ENCODE measurements around the gene WFDC10B. TPM values are rescaled to one million over a fixed set of nuclear protein-coding genes. Genes with fewer than 3 reads are reported as not detected.
"Not testable (repeated sequence)": the region's sequence is repeated elsewhere in the genome, so short reads cannot be mapped to it uniquely, and the experiment has no call there.

Gene WFDC10B
- total RNA-seq, 1 donor from 2014 or later = not detected

GRCh38 chr20:45672765-45673164, 32.1 kb downstream of the WFDC10B start:
- intact Hi-C loops (cut with micrococcal nuclease) = no loop called here
- no peaks in the 10 kb centered on the region for H3K36me3 ChIP-seq
- no peak for DNase-seq
- H3K4me3 ChIP-seq = no peak overlapping the region
- no peak overlapping the region for H3K27ac ChIP-seq (replicated peaks)
- H3K4me1 ChIP-seq = no peaks in the 10 kb centered on the region
- peaks cover 38% of the 10 kb centered on the region for H3K9me3 ChIP-seq (replicated peaks)
- peaks cover 8% of the 10 kb centered on the region for H3K27me3 ChIP-seq (ENCODE audit: low read depth)
- no peak for TF ChIP-seq CTCF (IDR thresholded peaks at IDR 0.05; ENCODE audit: borderline replicate concordance)

GRCh38 chr20:45670139-45670538, 34.7 kb downstream of the WFDC10B start, which contains the start of gene WFDC11:
TSS of gene WFDC11 (minus strand) at chr20:45670239. CDS start at chr20:45650600, 19,639 bp downstream.
- peaks cover 16% of the 10 kb centered on the region for H3K9me3 ChIP-seq (replicated peaks)
- TF ChIP-seq CTCF (IDR thresholded peaks at IDR 0.05; ENCODE audit: borderline replicate concordance) = no peak
- H3K27ac ChIP-seq (replicated peaks) = no peak within 1 kb of the TSS
- no peak within 1 kb of the TSS for H3K4me3 ChIP-seq
- H3K4me1 ChIP-seq = no peaks in the 10 kb centered on the region
- no peak for DNase-seq
- H3K27me3 ChIP-seq (ENCODE audit: low read depth) = peaks cover 26% of the 10 kb centered on the region
- H3K36me3 ChIP-seq = no peaks in the 10 kb centered on the region
- intact Hi-C loops (cut with micrococcal nuclease) = no loop called here

- H3K4me3 ChIP-seq; H3K27me3 ChIP-seq (ENCODE audit: low read depth); DNase-seq; H3K36me3 ChIP-seq; H3K4me1 ChIP-seq; intact Hi-C loops (cut with micrococcal nuclease); H3K27ac ChIP-seq (replicated peaks): not testable (repeated sequence)
- H3K9me3 ChIP-seq (replicated peaks) = peaks cover 17% of the 10 kb centered on the region
Observed at GRCh38 chr20:45657038-45657437, 47.8 kb downstream of the WFDC10B start.

GRCh38 chr20:45651726-45652125, 53.1 kb downstream of the WFDC10B start:
- H3K36me3 ChIP-seq; DNase-seq; H3K4me1 ChIP-seq; H3K4me3 ChIP-seq; H3K27ac ChIP-seq (replicated peaks); H3K9me3 ChIP-seq (replicated peaks); intact Hi-C loops (cut with micrococcal nuclease): not testable (repeated sequence)
- peaks cover 15% of the 10 kb centered on the region for H3K27me3 ChIP-seq (ENCODE audit: low read depth)

- no peaks in the 10 kb centered on the region for H3K9me3 ChIP-seq (replicated peaks)
- H3K27me3 ChIP-seq (ENCODE audit: low read depth) = peaks cover 15% of the 10 kb centered on the region
- intact Hi-C loops (cut with micrococcal nuclease) = no loop called here
- no peak overlapping the region for H3K27ac ChIP-seq (replicated peaks)
- TF ChIP-seq CTCF (IDR thresholded peaks at IDR 0.05; ENCODE audit: borderline replicate concordance) = no peak
- DNase-seq = no peak
- H3K36me3 ChIP-seq = no peaks in the 10 kb centered on the region
- H3K4me1 ChIP-seq = no peaks in the 10 kb centered on the region
- no peak overlapping the region for H3K4me3 ChIP-seq
Observed at GRCh38 chr20:45649312-45649863, 55.4 kb downstream of the WFDC10B start.

GRCh38 chr20:45647441-45648050, 57.3 kb downstream of the WFDC10B start:
- H3K27me3 ChIP-seq (ENCODE audit: low read depth) = peaks cover 15% of the 10 kb centered on the region
- TF ChIP-seq CTCF (IDR thresholded peaks at IDR 0.05; ENCODE audit: borderline replicate concordance) = no peak
- H3K36me3 ChIP-seq = no peaks in the 10 kb centered on the region
- intact Hi-C loops (cut with micrococcal nuclease) = no loop called here
- no peaks in the 10 kb centered on the region for H3K4me1 ChIP-seq
- no peaks in the 10 kb centered on the region for H3K9me3 ChIP-seq (replicated peaks)
- no peak overlapping the region for H3K4me3 ChIP-seq
- H3K27ac ChIP-seq (replicated peaks) = no peak overlapping the region
- DNase-seq = no peak

Measured in left ventricle myocardium inferior (tissue), 1 donor.